T-helper 17 cell (primary cell): Measurements from ENCODE around the gene CCDC138. TPM values are rescaled to one million over a fixed set of nuclear protein-coding genes. Genes with fewer than 3 reads are reported as not detected.

ENCODE experiments used
- ATAC-seq: fragments of 150-1000 bp; cut with Tn5 transposase; 2 replicates; pipeline ENCODE4 v1.10.0; 2021; ENCODE audit warnings: mild to moderate bottlenecking, moderate library complexity
- DNase-seq, 3 donors: peaks; one replicate each; pipeline versions ENCODE4 v3.0.0 to v3.0.0-alpha.2; 2020 to 2021
- H3K9me3 ChIP-seq: one replicate; pipeline ENCODE4 v1.7.0; 2013; ENCODE audit warnings: low read length, mild to moderate bottlenecking; ENCODE audit not compliant: control insufficient read depth, poor library complexity, severe bottlenecking
- H3K27ac Mint-ChIP-seq: one replicate; pipeline ENCODE4 v1.8.0; 2022; ENCODE audit warnings: mild to moderate bottlenecking, moderate library complexity, mixed read lengths
- H3K27me3 Mint-ChIP-seq: one replicate; pipeline ENCODE4 v1.8.0; 2022; ENCODE audit warnings: mixed read lengths
- H3K36me3 Mint-ChIP-seq: one replicate; pipeline ENCODE4 v1.8.0; 2022; ENCODE audit warnings: low read depth, mixed read lengths
- H3K4me1 Mint-ChIP-seq: one replicate; pipeline ENCODE4 v1.8.0; 2022; ENCODE audit warnings: mild to moderate bottlenecking, mixed read lengths
- H3K4me3 Mint-ChIP-seq: one replicate; pipeline ENCODE4 v1.8.0; 2022; ENCODE audit warnings: mild to moderate bottlenecking, moderate library complexity, mixed read lengths
- total RNA-seq, 4 donors: library from RNA in 2 of 4; stranded (reverse) in 2 of 4; gene quantifications; one replicate each; pipeline ENCODE4 v1.2.3 and lab custom pipeline; 2022 to 2026

Gene CCDC138
- total RNA-seq, 2 donors from 2014 or later = 2.2 to 4.1 TPM

DNA sequence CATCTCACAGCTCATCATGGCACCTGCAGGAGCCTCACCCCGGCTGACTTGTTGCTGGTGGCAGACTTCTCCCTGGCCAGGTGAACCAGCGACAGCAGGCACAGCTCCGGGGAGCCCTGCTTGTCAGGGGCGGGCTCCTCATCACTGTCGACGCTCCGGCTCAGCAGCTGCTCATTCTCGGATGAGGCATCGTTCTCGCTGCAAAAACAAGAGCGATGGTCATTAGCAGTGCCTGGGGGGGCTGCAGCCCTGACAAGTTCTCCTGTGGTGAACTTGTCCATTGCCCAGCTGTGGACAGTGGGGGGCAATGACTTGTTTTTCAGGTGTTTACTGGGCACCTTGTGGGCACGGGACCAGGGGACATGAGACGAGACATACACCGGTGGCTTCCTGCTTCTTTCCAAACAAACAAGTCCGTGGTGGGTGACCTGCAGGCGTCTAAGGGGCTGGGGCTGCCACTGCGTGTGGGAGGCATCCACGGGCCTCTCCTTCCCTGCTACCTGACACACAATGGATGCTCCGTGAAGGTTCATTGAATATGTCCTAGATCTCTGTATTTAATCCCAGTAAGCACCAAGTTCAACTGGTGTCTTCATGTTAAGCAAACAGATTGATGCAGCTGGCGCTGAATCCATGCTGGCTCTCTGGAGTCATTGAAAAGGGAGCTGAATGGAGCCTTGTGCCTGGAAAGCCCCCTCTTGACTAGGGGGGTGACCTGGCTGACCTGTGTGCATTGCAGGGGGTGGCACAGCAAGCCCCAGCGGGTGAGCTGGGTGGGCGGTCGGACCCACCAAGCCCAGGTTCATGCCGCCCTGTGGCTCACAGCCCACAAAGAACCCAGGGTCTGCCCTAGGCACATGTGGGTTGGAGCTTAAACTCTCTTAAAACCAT, 121.5 kb downstream of the CCDC138 start:
- Mint-ChIP-seq H3K27ac (no peak overlapping the region), H3K4me1 (no peaks in the 10 kb centered on the region), H3K36me3 (no peaks in the 10 kb centered on the region), H3K4me3 (no peak overlapping the region), H3K27me3 (peaks cover 6% of the 10 kb centered on the region)
- no peaks in the 10 kb centered on the region for H3K9me3 ChIP-seq
- DNase-seq (no peak), ATAC-seq (no peak)

- H3K27ac Mint-ChIP-seq = no peak overlapping the region
- DNase-seq = no peak
- no peaks in the 10 kb centered on the region for H3K4me1 Mint-ChIP-seq
- H3K36me3 Mint-ChIP-seq = no peaks in the 10 kb centered on the region
- H3K27me3 Mint-ChIP-seq = peaks cover 6% of the 10 kb centered on the region
- ATAC-seq = no peak
- H3K4me3 Mint-ChIP-seq = no peak overlapping the region
- no peaks in the 10 kb centered on the region for H3K9me3 ChIP-seq
Observed at GRCh38 chr2:108908713-108909070, 122.1 kb downstream of the CCDC138 start.

- H3K9me3 ChIP-seq = no peaks in the 10 kb centered on the region
- H3K27ac Mint-ChIP-seq = no peak overlapping the region
- H3K4me3 Mint-ChIP-seq = no peak overlapping the region
- H3K36me3 Mint-ChIP-seq = no peaks in the 10 kb centered on the region
- peaks cover 6% of the 10 kb centered on the region for H3K27me3 Mint-ChIP-seq
- DNase-seq (no peak), ATAC-seq (no peak)
- H3K4me1 Mint-ChIP-seq = no peaks in the 10 kb centered on the region
Observed at GRCh38 chr2:108909275-108909823, 122.8 kb downstream of the CCDC138 start.

DNA sequence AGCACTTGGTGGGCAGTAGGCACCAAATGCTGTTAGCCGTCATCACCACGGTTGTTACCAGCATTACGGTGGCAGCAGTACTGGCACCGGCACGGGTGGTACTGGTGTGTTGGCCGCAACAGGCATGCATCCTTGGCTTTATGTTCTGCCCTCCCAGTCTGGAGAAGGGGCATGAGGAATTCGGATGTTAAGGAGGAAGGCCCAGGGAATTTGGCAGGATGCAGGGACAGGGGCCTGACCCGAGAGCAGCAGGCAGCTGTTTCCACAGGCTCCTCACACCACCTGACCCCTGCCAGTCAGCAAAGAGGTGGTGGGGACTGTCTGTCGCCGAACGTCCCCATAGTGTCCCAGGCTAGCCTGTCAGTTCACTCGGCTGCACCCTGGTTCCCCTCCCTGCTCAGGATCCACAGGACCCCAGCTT, 123.5 kb downstream of the CCDC138 start:
- DNase-seq (no peak), ATAC-seq (no peak)
- H3K27me3 Mint-ChIP-seq = peaks cover 6% of the 10 kb centered on the region
- no peaks in the 10 kb centered on the region for H3K9me3 ChIP-seq
- H3K36me3 Mint-ChIP-seq = no peaks in the 10 kb centered on the region
- no peak overlapping the region for H3K27ac Mint-ChIP-seq
- no peak overlapping the region for H3K4me3 Mint-ChIP-seq
- no peaks in the 10 kb centered on the region for H3K4me1 Mint-ChIP-seq

DNA sequence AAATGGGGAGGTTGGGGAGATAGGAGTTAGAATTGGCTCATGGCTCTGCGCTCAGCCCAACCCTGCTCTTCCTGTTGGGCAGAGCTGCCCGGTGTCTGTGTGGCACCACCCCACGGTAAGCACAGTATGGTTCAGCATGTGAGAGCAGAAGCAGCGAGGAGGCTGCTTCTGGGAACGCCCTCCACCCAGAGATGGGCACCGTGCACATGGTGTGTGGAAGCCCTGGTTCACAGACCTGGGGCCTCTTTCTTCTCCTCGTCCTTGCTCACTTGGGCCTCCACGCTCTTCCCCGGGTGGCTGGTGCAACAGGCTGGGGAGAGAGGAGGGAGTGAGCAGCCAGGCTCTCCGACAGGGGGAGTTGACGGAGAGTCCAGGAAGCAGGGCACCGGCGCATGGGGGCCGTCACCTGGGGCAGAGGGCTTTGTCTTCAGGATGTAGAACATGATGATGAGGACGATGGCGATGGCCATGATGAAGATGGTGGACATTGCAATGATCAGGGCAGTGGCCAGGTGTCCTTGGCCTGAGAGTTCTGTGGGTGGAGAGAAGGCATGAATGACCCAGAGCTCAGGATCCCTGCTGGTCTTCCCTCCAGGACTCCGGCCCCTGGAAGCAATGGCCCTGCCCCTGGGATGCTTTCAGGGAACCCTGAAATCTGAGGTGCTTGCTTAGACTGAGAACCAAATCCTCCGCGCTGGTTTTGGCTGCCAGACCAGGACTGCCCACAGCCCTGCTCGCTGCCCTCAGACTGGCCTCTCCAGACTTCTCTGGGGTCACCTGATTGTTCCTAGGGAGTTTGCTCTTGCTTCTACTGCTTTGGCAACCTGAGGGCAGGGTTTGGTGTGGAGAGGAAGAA, 124.2 kb downstream of the CCDC138 start:
- ATAC-seq = no peak
- Mint-ChIP-seq H3K27ac (no peak overlapping the region), H3K4me1 (no peaks in the 10 kb centered on the region), H3K36me3 (no peaks in the 10 kb centered on the region), H3K4me3 (no peak overlapping the region), H3K27me3 (peaks cover 6% of the 10 kb centered on the region)
- no peak for DNase-seq
- no peaks in the 10 kb centered on the region for H3K9me3 ChIP-seq

- peaks cover 6% of the 10 kb centered on the region for H3K27me3 Mint-ChIP-seq
- ATAC-seq = no peak
- H3K36me3 Mint-ChIP-seq = no peaks in the 10 kb centered on the region
- no peak overlapping the region for H3K4me3 Mint-ChIP-seq
- H3K4me1 Mint-ChIP-seq = no peaks in the 10 kb centered on the region
- no peak for DNase-seq
- no peak overlapping the region for H3K27ac Mint-ChIP-seq
- no peaks in the 10 kb centered on the region for H3K9me3 ChIP-seq
Observed at GRCh38 chr2:108911401-108911800, 124.8 kb downstream of the CCDC138 start.

DNA sequence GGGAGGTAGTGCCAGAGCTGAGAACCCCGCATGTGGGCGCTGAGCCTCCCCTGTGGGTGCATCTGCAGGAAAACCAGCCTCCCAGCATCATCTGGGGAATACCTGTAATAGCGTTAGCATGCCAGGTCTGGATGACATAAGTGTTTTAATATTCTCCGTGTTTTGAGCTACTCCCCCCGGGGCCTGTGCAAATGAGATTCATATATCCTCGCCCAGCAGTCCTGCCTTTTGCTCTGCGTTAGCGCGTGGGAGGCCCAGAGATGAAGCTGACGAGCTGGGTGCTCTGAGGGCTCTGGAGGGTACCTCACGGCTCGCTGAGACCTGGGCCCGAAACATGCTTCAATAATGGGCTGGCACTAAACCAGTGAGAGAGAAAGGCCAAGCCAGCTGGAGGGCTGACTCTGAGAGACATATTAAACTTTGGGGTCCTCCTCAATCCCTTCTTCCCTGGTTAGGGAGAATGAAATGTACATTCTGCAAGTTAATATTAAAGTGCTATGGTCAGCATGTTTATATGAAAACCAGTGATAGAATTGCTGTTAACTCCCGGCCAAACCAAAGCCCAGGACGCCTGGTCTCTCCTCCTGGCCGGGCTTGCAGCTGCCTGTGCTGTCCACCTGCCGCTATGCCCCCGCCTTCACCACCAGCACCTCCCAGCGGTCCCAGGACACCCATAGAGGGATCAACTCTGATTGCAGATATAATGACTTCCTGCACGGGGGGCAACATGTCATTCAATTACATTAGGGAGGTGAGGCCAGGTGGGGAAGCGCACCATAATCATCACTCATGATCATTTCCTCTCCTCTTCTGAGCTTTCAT, 125.4 kb downstream of the CCDC138 start:
- Mint-ChIP-seq H3K4me3 (no peak overlapping the region), H3K27ac (no peak overlapping the region), H3K27me3 (peaks cover 6% of the 10 kb centered on the region), H3K36me3 (no peaks in the 10 kb centered on the region), H3K4me1 (no peaks in the 10 kb centered on the region)
- no peaks in the 10 kb centered on the region for H3K9me3 ChIP-seq
- ATAC-seq (no peak), DNase-seq (no peak)

DNA sequence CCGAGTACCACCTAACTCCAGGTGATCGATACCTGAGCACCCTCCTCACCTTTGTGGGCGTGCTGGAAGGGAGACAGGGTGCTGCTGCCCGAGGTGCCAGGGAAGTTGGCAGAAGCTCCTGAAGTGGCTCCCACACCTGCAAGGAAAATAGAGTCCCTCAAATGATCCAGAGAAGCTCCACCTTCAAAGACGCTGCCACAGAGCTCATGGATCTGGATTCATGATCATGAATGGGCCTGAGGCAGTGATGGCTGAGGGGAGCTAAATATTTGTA, 126.0 kb downstream of the CCDC138 start:
- H3K27ac Mint-ChIP-seq = no peak overlapping the region
- ATAC-seq (no peak), DNase-seq (no peak)
- H3K4me3 Mint-ChIP-seq = no peak overlapping the region
- peaks cover 6% of the 10 kb centered on the region for H3K27me3 Mint-ChIP-seq
- H3K36me3 Mint-ChIP-seq = no peaks in the 10 kb centered on the region
- peaks cover 2% of the 10 kb centered on the region for H3K4me1 Mint-ChIP-seq
- H3K9me3 ChIP-seq = no peaks in the 10 kb centered on the region

DNA sequence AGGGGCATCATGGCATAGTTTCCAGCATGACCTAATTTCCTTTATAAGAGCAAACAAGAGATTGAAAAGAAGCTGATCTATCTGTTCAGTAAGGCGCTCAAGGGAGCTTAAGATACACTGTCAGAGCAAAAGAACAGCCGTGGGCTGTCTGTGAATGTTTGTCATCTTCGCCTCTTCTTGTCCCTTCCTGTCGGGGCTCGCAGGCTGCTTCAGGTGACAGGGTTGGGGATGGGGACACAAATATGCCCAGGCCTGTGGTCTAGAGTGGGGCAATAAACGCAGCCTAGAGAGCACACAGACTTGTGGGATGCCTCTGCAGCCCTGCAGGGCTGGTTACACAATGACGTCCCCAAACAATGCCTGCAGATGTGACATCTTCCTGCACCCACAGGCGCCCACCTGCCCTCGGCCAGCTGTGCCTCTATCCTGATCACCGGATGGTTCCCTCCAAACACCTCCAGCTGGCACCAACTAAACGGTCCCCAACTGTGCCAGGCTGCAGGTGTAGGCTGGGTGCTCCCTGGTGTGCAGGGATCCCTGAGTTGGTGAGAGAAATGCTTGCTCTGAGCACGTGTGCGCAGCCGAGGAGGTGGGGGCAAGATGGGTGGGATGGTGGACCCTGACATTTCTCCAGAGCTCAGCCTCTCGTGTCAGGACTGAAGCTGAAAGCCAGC, 129.7 kb downstream of the CCDC138 start:
- no peak for ATAC-seq
- Mint-ChIP-seq H3K36me3 (no peaks in the 10 kb centered on the region), H3K27me3 (peaks cover 11% of the 10 kb centered on the region)

DNA sequence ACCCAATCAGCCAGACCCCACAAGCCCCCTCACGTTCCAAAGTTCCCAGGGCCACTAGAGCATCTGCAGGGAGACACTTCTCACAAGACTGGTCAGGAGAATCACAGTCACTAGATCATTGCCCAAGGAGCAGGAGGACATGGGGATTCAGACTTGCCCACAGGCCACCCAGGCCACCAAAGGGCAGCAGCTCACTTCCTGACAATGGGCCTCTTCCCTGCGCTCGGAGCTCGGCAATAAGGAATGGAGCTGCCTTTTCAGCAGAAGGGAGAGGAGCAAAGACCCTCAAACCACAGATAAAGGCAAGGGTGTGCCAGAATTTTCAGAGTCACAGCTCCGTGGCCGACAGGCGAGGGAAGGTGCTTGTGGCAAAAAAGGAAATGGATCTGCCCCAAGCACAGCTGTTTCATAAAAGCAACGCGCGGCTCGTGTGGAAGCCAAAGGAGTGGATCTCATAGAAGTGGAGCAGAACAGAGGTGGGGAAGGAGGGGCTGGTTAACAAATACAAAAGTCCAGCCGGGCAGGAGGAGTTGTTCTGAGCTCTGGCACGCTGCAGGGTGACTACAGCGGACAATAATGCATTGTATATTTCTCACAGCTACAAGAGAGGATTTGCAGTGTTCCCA, 130.3 kb downstream of the CCDC138 start:
- Mint-ChIP-seq H3K4me3 (no peak overlapping the region), H3K4me1 (peaks cover 2% of the 10 kb centered on the region), H3K36me3 (no peaks in the 10 kb centered on the region), H3K27ac (no peak overlapping the region), H3K27me3 (peaks cover 5% of the 10 kb centered on the region)
- no peaks in the 10 kb centered on the region for H3K9me3 ChIP-seq
- DNase-seq (no peak), ATAC-seq (no peak)

More for the DNA sequence above, 129.7 kb downstream of the CCDC138 start:
- DNase-seq = no peak
- H3K4me1 Mint-ChIP-seq = peaks cover 2% of the 10 kb centered on the region
- no peaks in the 10 kb centered on the region for H3K9me3 ChIP-seq
- H3K4me3 Mint-ChIP-seq = no peak overlapping the region
- H3K27ac Mint-ChIP-seq = no peak overlapping the region

- peaks cover 4% of the 10 kb centered on the region for H3K4me1 Mint-ChIP-seq
- H3K36me3 Mint-ChIP-seq = no peaks in the 10 kb centered on the region
- no peaks in the 10 kb centered on the region for H3K9me3 ChIP-seq
- no peak overlapping the region for H3K4me3 Mint-ChIP-seq
- peaks cover 5% of the 10 kb centered on the region for H3K27me3 Mint-ChIP-seq
- H3K27ac Mint-ChIP-seq = no peak overlapping the region
- ATAC-seq (no peak), DNase-seq (no peak)
Observed at GRCh38 chr2:108917526-108917925, 131.0 kb downstream of the CCDC138 start.

- Mint-ChIP-seq H3K36me3 (no peaks in the 10 kb centered on the region), H3K27ac (no peak overlapping the region), H3K4me1 (peaks cover 5% of the 10 kb centered on the region), H3K4me3 (no peak overlapping the region), H3K27me3 (peaks cover 5% of the 10 kb centered on the region)
- ATAC-seq (no peak), DNase-seq (no peak)
- no peaks in the 10 kb centered on the region for H3K9me3 ChIP-seq
Observed at GRCh38 chr2:108918156-108918874, 131.7 kb downstream of the CCDC138 start.
